ENCODE measurements around the gene PON3. TPM values are rescaled to one million over a fixed set of nuclear protein-coding genes. Genes with fewer than 3 reads are reported as not detected.

PON3 gene
- total and polyA plus RNA-seq, 5 donors from 2014 or later = not detected

- H3K4me1 Mint-ChIP-seq = no peaks in the 10 kb centered on the region
- no peak for DNase-seq
- H3K27ac Mint-ChIP-seq = no peak overlapping the region
- ATAC-seq (ENCODE audit: low read depth in 2 of 2) = no peak
- no peaks in the 10 kb centered on the region for H3K36me3 Mint-ChIP-seq
- no peaks in the 10 kb centered on the region for H3K27me3 ChIP-seq (ENCODE audit: control insufficient read depth, insufficient read depth, low read length)
- H3K36me3 ChIP-seq (ENCODE audit: control insufficient read depth, insufficient read depth, low read length) = no peaks in the 10 kb centered on the region
- no peaks in the 10 kb centered on the region for H3K9me3 ChIP-seq (ENCODE audit: control insufficient read depth in 2 of 2, low read length in 2 of 2)
- no peak overlapping the region for H3K4me3 ChIP-seq (ENCODE audit: low read depth, low read length)
- no peak overlapping the region for H3K4me3 Mint-ChIP-seq
- peaks cover 4% of the 10 kb centered on the region for H3K27me3 Mint-ChIP-seq
- no peaks in the 10 kb centered on the region for H3K4me1 ChIP-seq (ENCODE audit: control insufficient read depth, insufficient read depth, low read length, poor library complexity, severe bottlenecking)
- H3K9me3 Mint-ChIP-seq = no peaks in the 10 kb centered on the region
- no peak overlapping the region for H3K27ac ChIP-seq (ENCODE audit: insufficient read depth, low read length, poor library complexity, severe bottlenecking)
Observed at GRCh38 chr7:95427166-95427565, 31.0 kb upstream of the PON3 start.

- Histone ChIP-seq H3K27ac (ENCODE audit: insufficient read depth, low read length, poor library complexity, severe bottlenecking) (no peak overlapping the region), H3K4me3 (ENCODE audit: low read depth, low read length) (no peak overlapping the region), H3K9me3 (ENCODE audit: control insufficient read depth in 2 of 2, low read length in 2 of 2) (no peaks in the 10 kb centered on the region), H3K27me3 (ENCODE audit: control insufficient read depth, insufficient read depth, low read length) (no peaks in the 10 kb centered on the region), H3K4me1 (ENCODE audit: control insufficient read depth, insufficient read depth, low read length, poor library complexity, severe bottlenecking) (no peaks in the 10 kb centered on the region), H3K36me3 (ENCODE audit: control insufficient read depth, insufficient read depth, low read length) (no peaks in the 10 kb centered on the region)
- no peak overlapping the region for H3K4me3 Mint-ChIP-seq
- peaks cover 0 to 3% (median 0%) of the 10 kb centered on the region in 4 donors for H3K4me1 Mint-ChIP-seq
- DNase-seq (no peak), ATAC-seq (ENCODE audit: low read depth in 2 of 2) (no peak)
- no peaks in the 10 kb centered on the region for H3K36me3 Mint-ChIP-seq
- H3K9me3 Mint-ChIP-seq = no peaks in the 10 kb centered on the region
- no peak overlapping the region for H3K27ac Mint-ChIP-seq
- peaks cover 5% of the 10 kb centered on the region for H3K27me3 Mint-ChIP-seq
Observed at GRCh38 chr7:95425694-95426093, 29.5 kb upstream of the PON3 start.

- ATAC-seq (ENCODE audit: low read depth in 2 of 2) = no peak
Observed at GRCh38 chr7:95424716-95425115, 28.5 kb upstream of the PON3 start.

DNA sequence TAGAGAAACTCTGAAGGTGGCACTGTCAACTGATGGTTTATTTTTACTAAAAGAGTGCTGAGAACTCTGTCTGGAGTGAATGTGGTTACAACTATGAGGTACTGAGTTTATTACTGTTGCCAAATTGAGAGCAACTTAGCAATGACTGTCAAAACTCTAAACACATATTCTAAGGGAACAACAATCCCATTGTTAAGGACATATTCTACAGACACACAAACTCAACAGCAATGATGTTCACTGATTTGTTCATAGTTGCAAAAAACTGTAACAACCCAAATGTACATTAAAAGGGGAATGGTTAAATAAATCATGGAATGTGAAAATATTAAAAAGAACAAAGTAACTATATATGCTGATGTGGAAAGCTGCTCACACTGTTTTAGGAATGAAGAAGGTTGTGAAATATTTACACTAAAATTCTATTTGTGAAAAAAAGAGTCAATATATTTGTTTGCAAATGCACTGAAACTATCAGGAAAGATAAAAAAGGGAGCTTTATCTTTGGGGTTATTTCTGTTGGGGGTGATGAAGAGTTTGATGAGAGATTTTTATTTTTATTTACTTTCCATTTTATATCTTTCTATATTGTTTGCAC lies 25.8 kb upstream of the PON3 start:
- Mint-ChIP-seq H3K4me3 (no peak overlapping the region), H3K27me3 (peaks cover 5% of the 10 kb centered on the region), H3K36me3 (no peaks in the 10 kb centered on the region), H3K27ac (peak overlapping the region in 1 of 3 donors; percentile 51), H3K4me1 (peaks cover 0 to 3% (median 0%) of the 10 kb centered on the region in 4 donors), H3K9me3 (no peaks in the 10 kb centered on the region)
- Histone ChIP-seq H3K36me3 (ENCODE audit: control insufficient read depth, insufficient read depth, low read length) (no peaks in the 10 kb centered on the region), H3K9me3 (ENCODE audit: control insufficient read depth in 2 of 2, low read length in 2 of 2) (no peaks in the 10 kb centered on the region), H3K27ac (ENCODE audit: insufficient read depth, low read length, poor library complexity, severe bottlenecking) (no peak overlapping the region), H3K27me3 (ENCODE audit: control insufficient read depth, insufficient read depth, low read length) (no peaks in the 10 kb centered on the region), H3K4me3 (ENCODE audit: low read depth, low read length) (no peak overlapping the region), H3K4me1 (ENCODE audit: control insufficient read depth, insufficient read depth, low read length, poor library complexity, severe bottlenecking) (no peaks in the 10 kb centered on the region)
- DNase-seq = no peak
- no peak for ATAC-seq (ENCODE audit: low read depth in 2 of 2)

More at GRCh38 chr7:95424716-95425115, 28.5 kb upstream of the PON3 start:
- no peaks in the 10 kb centered on the region for H3K36me3 Mint-ChIP-seq
- H3K4me3 ChIP-seq (ENCODE audit: low read depth, low read length) = no peak overlapping the region
- no peaks in the 10 kb centered on the region for H3K36me3 ChIP-seq (ENCODE audit: control insufficient read depth, insufficient read depth, low read length)
- H3K9me3 ChIP-seq (ENCODE audit: control insufficient read depth in 2 of 2, low read length in 2 of 2) = no peaks in the 10 kb centered on the region
- H3K4me1 Mint-ChIP-seq = peaks cover 0 to 3% (median 0%) of the 10 kb centered on the region in 4 donors
- no peaks in the 10 kb centered on the region for H3K4me1 ChIP-seq (ENCODE audit: control insufficient read depth, insufficient read depth, low read length, poor library complexity, severe bottlenecking)
- no peak overlapping the region for H3K4me3 Mint-ChIP-seq
- no peak for DNase-seq
- no peak overlapping the region for H3K27ac ChIP-seq (ENCODE audit: insufficient read depth, low read length, poor library complexity, severe bottlenecking)
- peaks cover 5% of the 10 kb centered on the region for H3K27me3 Mint-ChIP-seq
- no peak overlapping the region for H3K27ac Mint-ChIP-seq
- no peaks in the 10 kb centered on the region for H3K27me3 ChIP-seq (ENCODE audit: control insufficient read depth, insufficient read depth, low read length)
- H3K9me3 Mint-ChIP-seq = no peaks in the 10 kb centered on the region

DNA sequence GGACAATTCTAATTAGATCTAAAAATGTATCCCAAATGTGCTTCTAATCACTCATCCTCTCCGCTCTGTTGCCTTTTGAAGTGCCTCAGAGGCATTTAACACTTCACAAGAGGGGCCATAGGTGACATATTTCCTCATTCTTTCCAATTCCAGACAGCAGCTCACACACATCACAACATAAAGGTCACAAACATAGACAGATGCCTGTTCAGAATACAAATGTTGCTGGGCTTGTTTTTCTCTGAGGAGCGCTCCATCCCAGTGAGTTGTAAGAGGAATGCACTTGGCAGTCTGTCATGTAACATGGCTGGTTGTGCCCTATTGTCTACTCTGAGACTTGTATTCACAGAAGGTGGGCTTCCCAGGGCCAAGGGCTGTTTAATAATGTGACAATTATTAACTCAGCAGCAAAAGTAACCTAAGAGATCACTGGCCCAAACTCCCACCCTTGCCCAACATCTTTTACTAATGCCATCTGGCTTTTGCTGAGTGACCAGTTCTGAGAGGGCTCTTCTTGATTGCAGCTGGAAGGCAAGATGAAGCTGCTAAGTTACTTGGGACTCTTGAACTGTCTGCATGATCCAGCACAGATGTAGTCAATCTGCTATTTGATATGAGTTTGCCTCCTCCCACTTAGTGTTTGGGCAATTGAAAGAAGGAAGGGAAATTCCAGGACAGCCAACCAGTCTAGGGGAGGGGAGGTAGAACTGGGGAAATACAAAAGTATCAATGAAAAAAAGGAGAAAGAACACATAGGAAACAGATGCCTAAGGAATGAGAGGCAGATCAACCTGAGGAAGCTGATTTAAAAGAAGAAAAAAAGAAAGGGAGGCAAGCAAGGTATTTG lies 25.0 kb upstream of the PON3 start:
- H3K27ac ChIP-seq (ENCODE audit: insufficient read depth, low read length, poor library complexity, severe bottlenecking) = no peak overlapping the region
- Mint-ChIP-seq H3K4me1 (peaks cover 0 to 3% (median 0%) of the 10 kb centered on the region in 4 donors), H3K9me3 (no peaks in the 10 kb centered on the region), H3K36me3 (no peaks in the 10 kb centered on the region), H3K27me3 (peaks cover 5% of the 10 kb centered on the region), H3K27ac (peak overlapping the region in 1 of 3 donors; percentile 51), H3K4me3 (no peak overlapping the region)
- H3K4me3 ChIP-seq (ENCODE audit: low read depth, low read length) = no peak overlapping the region
- no peak for DNase-seq
- no peaks in the 10 kb centered on the region for H3K9me3 ChIP-seq (ENCODE audit: control insufficient read depth in 2 of 2, low read length in 2 of 2)
- H3K36me3 ChIP-seq (ENCODE audit: control insufficient read depth, insufficient read depth, low read length) = no peaks in the 10 kb centered on the region
- ATAC-seq (ENCODE audit: low read depth in 2 of 2) = no peak
- H3K27me3 ChIP-seq (ENCODE audit: control insufficient read depth, insufficient read depth, low read length) = no peaks in the 10 kb centered on the region
- no peaks in the 10 kb centered on the region for H3K4me1 ChIP-seq (ENCODE audit: control insufficient read depth, insufficient read depth, low read length, poor library complexity, severe bottlenecking)

DNA sequence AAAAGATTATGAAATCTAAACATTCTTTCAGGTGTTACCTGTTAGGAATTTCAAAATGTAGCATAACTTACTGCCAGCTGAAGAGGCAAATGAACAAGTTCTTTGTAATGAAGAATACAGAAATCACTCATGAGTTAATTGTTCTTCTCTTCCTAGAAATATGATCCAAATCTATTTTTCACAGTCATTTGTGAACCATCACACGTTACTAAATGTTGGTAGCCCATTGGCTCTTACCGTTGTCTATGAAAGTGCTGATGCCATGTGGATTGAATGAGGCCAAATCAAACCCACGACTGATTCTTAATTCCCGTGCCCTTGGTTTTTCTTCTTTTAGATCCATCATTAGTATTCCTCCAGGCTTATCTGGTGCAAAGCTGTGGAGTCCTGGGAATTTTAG lies 15.9 kb upstream of the PON3 start:
- no peak overlapping the region for H3K27ac Mint-ChIP-seq
- no peaks in the 10 kb centered on the region for H3K4me1 Mint-ChIP-seq
- peaks cover 4% of the 10 kb centered on the region for H3K36me3 Mint-ChIP-seq
- H3K27me3 Mint-ChIP-seq = peaks cover 4% of the 10 kb centered on the region
- Histone ChIP-seq H3K4me1 (ENCODE audit: control insufficient read depth, insufficient read depth, low read length, poor library complexity, severe bottlenecking) (no peaks in the 10 kb centered on the region), H3K36me3 (ENCODE audit: control insufficient read depth, insufficient read depth, low read length) (no peaks in the 10 kb centered on the region), H3K27me3 (ENCODE audit: control insufficient read depth, insufficient read depth, low read length) (no peaks in the 10 kb centered on the region), H3K9me3 (ENCODE audit: control insufficient read depth in 2 of 2, low read length in 2 of 2) (no peaks in the 10 kb centered on the region), H3K4me3 (ENCODE audit: low read depth, low read length) (no peak overlapping the region), H3K27ac (ENCODE audit: insufficient read depth, low read length, poor library complexity, severe bottlenecking) (no peak overlapping the region)
- DNase-seq (no peak), ATAC-seq (ENCODE audit: low read depth in 2 of 2) (no peak)
- H3K9me3 Mint-ChIP-seq = no peaks in the 10 kb centered on the region
- H3K4me3 Mint-ChIP-seq = no peak overlapping the region

GRCh38 chr7:95411666-95412065 lies 15.5 kb upstream of the PON3 start:
- H3K9me3 ChIP-seq (ENCODE audit: control insufficient read depth in 2 of 2, low read length in 2 of 2) = no peaks in the 10 kb centered on the region
- H3K27me3 ChIP-seq (ENCODE audit: control insufficient read depth, insufficient read depth, low read length) = no peaks in the 10 kb centered on the region
- Mint-ChIP-seq H3K4me1 (no peaks in the 10 kb centered on the region), H3K4me3 (no peak overlapping the region), H3K36me3 (peaks cover 4% of the 10 kb centered on the region), H3K27me3 (peaks cover 4% of the 10 kb centered on the region), H3K27ac (no peak overlapping the region), H3K9me3 (no peaks in the 10 kb centered on the region)
- H3K4me1 ChIP-seq (ENCODE audit: control insufficient read depth, insufficient read depth, low read length, poor library complexity, severe bottlenecking) = no peaks in the 10 kb centered on the region
- H3K4me3 ChIP-seq (ENCODE audit: low read depth, low read length) = no peak overlapping the region
- no peak overlapping the region for H3K27ac ChIP-seq (ENCODE audit: insufficient read depth, low read length, poor library complexity, severe bottlenecking)
- H3K36me3 ChIP-seq (ENCODE audit: control insufficient read depth, insufficient read depth, low read length) = no peaks in the 10 kb centered on the region
- DNase-seq (no peak), ATAC-seq (ENCODE audit: low read depth in 2 of 2) (no peak)

- Histone ChIP-seq H3K27me3 (ENCODE audit: control insufficient read depth, insufficient read depth, low read length) (no peaks in the 10 kb centered on the region), H3K4me1 (ENCODE audit: control insufficient read depth, insufficient read depth, low read length, poor library complexity, severe bottlenecking) (no peaks in the 10 kb centered on the region), H3K27ac (ENCODE audit: insufficient read depth, low read length, poor library complexity, severe bottlenecking) (no peak overlapping the region), H3K4me3 (ENCODE audit: low read depth, low read length) (no peak overlapping the region), H3K9me3 (ENCODE audit: control insufficient read depth in 2 of 2, low read length in 2 of 2) (no peaks in the 10 kb centered on the region), H3K36me3 (ENCODE audit: control insufficient read depth, insufficient read depth, low read length) (no peaks in the 10 kb centered on the region)
- Mint-ChIP-seq H3K27ac (no peak overlapping the region), H3K4me3 (no peak overlapping the region), H3K9me3 (no peaks in the 10 kb centered on the region), H3K36me3 (peaks cover 4% of the 10 kb centered on the region), H3K4me1 (no peaks in the 10 kb centered on the region), H3K27me3 (peaks cover 4% of the 10 kb centered on the region)
- ATAC-seq (ENCODE audit: low read depth in 2 of 2) (no peak), DNase-seq (no peak)
Observed at GRCh38 chr7:95411036-95411435, 14.9 kb upstream of the PON3 start.

Measured in CD4-positive, CD25-positive, alpha-beta regulatory T cell (primary cell).